Mesodermal cell (in vitro differentiated cells): Measurements from ENCODE around the gene ENTREP1.

Source experiments
- H3K27ac ChIP-seq: 2 replicates; pipeline ENCODE4 v1.7.0; 2013; ENCODE audit warnings: mild to moderate bottlenecking, low read depth, low read length, moderate library complexity; ENCODE audit not compliant: severe bottlenecking
- H3K36me3 ChIP-seq: 2 replicates; pipeline ENCODE4 v1.7.1; 2013; ENCODE audit warnings: mild to moderate bottlenecking, low read length, moderate library complexity; ENCODE audit not compliant: control insufficient read depth, insufficient read depth
- H3K4me1 ChIP-seq: one replicate; pipeline ENCODE4 v1.7.1; 2013; ENCODE audit warnings: mild to moderate bottlenecking, low read length; ENCODE audit not compliant: insufficient read depth, control insufficient read depth, poor library complexity, severe bottlenecking
- H3K4me3 ChIP-seq: 2 replicates; pipeline ENCODE4 v1.7.0; 2013; ENCODE audit warnings: low read length, control low read depth, mild to moderate bottlenecking; ENCODE audit not compliant: insufficient read depth, poor library complexity, severe bottlenecking; ENCODE audit errors: extremely low read depth
- H3K9me3 ChIP-seq: 2 replicates; pipeline ENCODE4 v1.7.1; 2013; ENCODE audit warnings: mild to moderate bottlenecking, low read length, moderate library complexity; ENCODE audit not compliant: control insufficient read depth
- WGBS, 2 experiments: methylation state at CpG; one replicate each; pipeline ENCODE4 v1.1.5; 2013; ENCODE audit warnings: missing lambda C conversion rate in 2 of 2; ENCODE audit not compliant: insufficient coverage in 2 of 2; 5-methylcytosine and 5-hydroxymethylcytosine counted together

Gene ENTREP1

DNA sequence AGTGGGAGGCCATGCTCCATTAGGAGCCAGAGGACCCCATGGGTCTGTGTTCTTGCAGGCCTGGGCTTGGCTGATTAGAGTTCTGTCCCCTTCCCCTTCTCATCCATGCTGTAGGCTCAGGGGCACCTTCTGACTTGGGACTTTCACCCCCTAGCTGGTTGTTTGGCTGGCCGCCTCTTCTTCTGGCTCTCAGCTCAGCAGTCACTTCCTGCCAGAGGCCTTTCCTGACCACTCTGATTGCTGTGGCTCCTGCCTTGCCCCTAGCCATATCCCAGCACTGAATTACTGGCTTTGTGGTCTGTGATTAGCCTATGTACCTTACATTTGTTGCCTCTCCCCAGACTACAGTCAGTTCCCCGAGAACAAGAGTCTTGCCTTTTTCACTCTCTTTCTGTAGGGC, 14.6 kb downstream of the ENTREP1 start:
- WGBS, 2 experiments: 67 to 82% methylated on average over 1 of the region's 2 CpGs
- Histone ChIP-seq H3K36me3 (no peaks in the 10 kb centered on the region), H3K4me3 (no peak overlapping the region), H3K4me1 (peaks cover 6% of the 10 kb centered on the region), H3K9me3 (no peaks in the 10 kb centered on the region), H3K27ac (no peak overlapping the region)

DNA sequence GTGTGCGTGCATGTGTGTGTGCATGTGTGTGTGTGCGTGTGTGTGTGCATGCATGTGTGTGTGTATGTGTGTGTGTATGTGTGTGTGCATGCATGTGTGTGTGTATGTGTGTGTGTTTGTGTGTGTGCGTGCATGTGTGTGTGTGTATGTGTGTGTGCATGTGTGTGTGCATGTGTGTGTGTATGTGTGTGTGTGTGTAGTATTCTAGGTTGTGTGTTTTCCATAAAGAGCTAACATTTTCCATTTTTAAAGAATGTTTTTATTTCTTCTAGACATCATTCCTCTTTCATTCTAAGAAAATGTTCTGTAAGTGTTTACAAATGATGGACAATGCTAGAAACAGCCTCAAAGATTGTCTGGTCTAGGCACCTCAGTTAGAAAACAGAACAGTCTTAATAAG, 15.6 kb downstream of the ENTREP1 start:
- Histone ChIP-seq H3K4me3 (no peak overlapping the region), H3K4me1 (peaks cover 6% of the 10 kb centered on the region), H3K36me3 (no peaks in the 10 kb centered on the region), H3K27ac (no peak overlapping the region), H3K9me3 (no peaks in the 10 kb centered on the region)
- 33% methylated on average over 1 of the region's 3 CpGs; no CpG with 5 or more reads in 1 of the 2 experiments for WGBS, 2 experiments

DNA sequence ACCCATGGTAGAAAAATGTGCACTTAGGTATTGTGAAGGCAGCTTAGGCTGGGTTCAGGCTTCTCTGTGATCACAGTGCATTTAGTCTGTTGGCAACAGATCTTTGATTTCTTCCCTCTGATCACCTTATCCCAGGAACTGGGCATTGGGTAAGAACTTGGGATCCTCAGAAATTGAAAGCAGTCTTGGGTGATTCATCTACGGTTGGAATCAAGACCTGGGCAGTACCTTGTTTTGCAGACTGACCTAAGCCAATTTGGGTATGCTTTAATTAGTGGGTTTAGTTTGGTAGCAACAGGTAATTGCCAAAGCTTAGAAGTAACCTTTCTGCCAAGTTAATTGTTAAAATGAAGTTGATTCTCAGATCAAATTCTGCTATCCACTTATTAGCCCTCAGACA, 17.8 kb downstream of the ENTREP1 start:
- Histone ChIP-seq H3K4me1 (peaks cover 6% of the 10 kb centered on the region), H3K36me3 (no peaks in the 10 kb centered on the region), H3K27ac (no peak overlapping the region), H3K9me3 (no peaks in the 10 kb centered on the region), H3K4me3 (no peak overlapping the region)
- WGBS, 2 experiments: 91 to 100% methylated on average over 1 of the region's 1 CpG

DNA sequence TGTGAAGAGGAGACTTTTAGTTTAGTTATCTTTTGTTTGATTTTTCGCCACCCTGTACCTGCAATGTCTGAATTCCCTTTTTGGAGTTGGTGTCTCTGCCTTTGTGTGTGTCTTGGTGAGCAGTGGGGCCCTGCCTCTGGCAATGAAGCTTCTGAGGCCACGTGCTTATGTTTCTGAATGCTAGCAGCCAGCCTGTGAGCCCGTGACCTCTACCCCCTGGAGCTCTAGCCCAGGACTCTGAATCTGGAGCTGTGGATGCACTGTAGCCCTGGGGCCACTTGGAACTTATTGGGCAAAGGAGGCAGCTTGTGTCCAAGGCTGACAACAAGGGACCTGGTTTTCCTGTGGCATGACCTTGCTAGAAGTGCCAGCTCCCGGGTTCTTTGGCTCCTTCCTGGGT, 19.4 kb downstream of the ENTREP1 start:
- Histone ChIP-seq H3K4me1 (peaks cover 5% of the 10 kb centered on the region), H3K4me3 (no peak overlapping the region), H3K27ac (no peak overlapping the region), H3K36me3 (no peaks in the 10 kb centered on the region), H3K9me3 (no peaks in the 10 kb centered on the region)
- WGBS, 2 experiments: 75 to 88% methylated on average over 3 of the region's 4 CpGs

DNA sequence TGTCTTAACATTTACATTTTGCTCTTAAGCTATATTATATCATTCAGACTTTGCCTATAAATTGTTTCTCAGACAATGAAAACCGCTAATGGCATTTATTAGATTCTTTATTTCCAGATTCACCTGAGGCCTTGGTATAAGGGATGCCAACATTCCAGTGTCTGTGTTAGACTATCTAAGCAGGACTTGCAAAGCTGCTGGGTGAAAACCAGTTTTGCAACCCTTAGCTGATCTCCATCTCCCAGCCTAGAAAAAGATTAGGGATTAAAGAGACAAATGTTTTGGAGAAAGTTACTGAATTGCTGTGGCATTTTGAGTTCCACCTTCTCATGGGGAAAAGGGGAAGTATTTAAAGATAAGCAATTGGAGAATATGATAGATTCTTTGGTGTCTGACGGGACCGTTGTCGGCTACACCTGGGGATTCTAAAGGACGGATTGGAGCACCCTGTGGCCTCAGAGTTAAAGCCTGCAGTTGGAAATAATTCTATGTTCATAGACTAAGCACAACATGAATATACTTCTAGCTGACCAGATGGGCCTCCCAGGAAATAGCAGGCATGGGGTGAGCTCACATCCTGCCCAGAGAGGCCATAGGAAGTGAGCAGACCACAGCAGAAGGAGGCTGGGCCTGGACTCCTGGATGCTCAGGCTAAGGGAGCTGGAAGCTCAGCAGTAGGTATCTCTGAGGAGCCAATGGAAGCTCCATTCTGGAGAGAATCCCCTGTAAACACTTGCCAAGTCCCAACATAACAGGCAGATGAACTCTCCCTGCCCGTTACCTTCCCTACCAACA, 21.8 kb downstream of the ENTREP1 start:
- 100% methylated on average over 1 to 3 of the region's 6 CpGs for WGBS, 2 experiments
- Histone ChIP-seq H3K4me1 (no peaks in the 10 kb centered on the region), H3K4me3 (no peak overlapping the region), H3K27ac (no peak overlapping the region), H3K36me3 (no peaks in the 10 kb centered on the region), H3K9me3 (no peaks in the 10 kb centered on the region)

DNA sequence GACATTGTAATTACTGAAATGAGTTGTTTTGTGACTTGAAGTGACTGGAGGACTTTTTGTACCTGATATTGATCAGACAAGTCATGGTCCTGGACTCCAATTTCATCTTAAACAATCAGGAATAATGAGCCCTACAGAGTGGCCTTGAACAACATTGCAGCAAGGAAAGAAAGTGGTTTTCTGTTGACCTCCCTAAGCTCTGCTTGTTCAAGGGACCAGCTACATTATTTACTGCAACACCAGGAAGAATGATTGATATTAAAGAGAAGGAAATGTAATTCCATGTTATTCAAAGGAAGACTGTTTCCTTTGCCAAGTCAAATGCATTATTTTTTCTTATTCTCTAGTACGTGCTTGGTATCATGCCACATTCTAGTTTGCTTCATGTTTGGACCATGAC, 22.6 kb downstream of the ENTREP1 start:
- no peaks in the 10 kb centered on the region for H3K4me1 ChIP-seq
- H3K27ac ChIP-seq: no peak overlapping the region
- H3K36me3 ChIP-seq: no peaks in the 10 kb centered on the region
- H3K4me3 ChIP-seq: no peak overlapping the region
- H3K9me3 ChIP-seq: no peaks in the 10 kb centered on the region
- no CpG with 5 or more reads among the region's 1 CpG for WGBS, 2 experiments

DNA sequence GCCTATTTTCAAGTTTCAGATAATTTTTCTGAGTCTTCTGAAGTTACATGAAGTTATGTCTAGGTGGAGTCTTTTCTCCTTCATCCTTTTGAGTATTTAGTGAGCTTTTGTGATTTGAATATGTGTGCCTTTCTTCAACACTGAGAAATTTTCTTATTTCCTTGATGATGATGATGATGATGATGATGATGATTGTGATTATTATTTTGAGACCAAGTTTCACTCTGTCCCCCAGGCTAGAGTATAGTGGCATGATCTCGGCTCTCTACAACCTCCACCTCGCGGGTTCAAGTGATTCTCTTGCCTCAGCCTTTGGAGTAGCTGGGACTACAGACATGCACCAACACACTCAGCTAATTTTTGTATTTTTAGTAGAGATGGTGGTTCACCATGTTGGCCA, 26.2 kb downstream of the ENTREP1 start:
- Histone ChIP-seq H3K36me3 (no peaks in the 10 kb centered on the region), H3K27ac (no peak overlapping the region), H3K4me1 (no peaks in the 10 kb centered on the region), H3K4me3 (no peak overlapping the region), H3K9me3 (no peaks in the 10 kb centered on the region)
- no CpG with 5 or more reads among the region's 3 CpGs for WGBS, 2 experiments

DNA sequence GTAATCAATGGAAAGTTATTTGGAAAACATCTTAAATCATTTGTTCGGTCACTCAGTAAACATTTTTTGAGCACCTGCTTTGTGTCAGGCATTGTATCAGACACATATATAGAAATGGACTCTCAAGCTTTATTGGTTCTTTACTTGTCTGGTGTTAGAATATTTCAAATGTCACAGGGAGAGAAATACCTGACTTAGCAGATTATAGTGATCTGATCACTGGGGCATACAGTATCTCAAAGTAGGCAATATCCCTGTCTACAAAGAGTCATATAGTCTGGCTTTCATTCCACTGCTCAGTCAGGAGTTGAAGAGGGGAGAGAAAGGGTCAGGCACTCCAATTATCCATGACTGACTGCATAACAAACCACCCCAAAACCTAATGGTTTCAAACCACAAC, 30.2 kb downstream of the ENTREP1 start:
- Histone ChIP-seq H3K36me3 (no peaks in the 10 kb centered on the region), H3K4me3 (no peak overlapping the region), H3K4me1 (no peaks in the 10 kb centered on the region), H3K9me3 (no peaks in the 10 kb centered on the region), H3K27ac (no peak overlapping the region)
- no CpG with 5 or more reads among the region's 1 CpG for WGBS, 2 experiments

DNA sequence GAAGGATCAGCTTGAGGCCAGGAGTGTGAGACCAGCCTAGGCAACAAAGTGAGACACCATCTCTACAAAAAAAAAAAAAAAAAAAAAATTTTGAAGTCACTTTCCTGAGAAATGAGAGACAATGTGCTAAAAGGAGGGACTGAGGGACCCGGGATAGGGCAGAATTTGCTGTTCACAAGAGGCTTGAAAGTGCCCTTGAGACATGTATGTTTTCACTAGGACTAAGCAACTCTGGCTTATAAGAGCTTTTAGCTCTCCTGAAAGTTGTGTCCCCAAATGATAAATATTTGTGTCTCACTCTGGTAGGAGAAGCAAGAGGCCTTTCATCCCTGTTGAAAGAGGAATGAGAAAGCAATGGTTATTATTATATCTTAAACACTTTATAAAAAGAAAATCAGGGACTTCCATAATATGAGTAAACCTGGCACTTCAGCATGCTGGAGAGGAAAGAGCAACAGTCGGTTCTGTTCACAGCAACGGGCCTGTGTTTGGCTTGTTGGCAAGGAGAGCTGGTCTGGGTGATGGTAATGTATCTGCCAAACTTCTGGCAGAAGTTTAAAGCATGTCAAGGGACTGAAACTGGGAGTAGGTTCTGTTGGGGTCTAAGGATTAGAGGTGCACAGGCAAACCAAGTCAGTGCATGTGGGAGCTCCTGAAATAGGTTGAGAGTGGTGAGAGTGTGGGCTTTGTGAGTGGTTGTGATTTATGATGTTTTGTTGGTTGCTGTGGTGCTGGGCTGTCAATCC, 32.2 kb downstream of the ENTREP1 start:
- no peaks in the 10 kb centered on the region for H3K9me3 ChIP-seq
- no peaks in the 10 kb centered on the region for H3K36me3 ChIP-seq
- WGBS, 2 experiments: 91 to 93% methylated on average over 2 to 3 of the region's 3 CpGs
- no peaks in the 10 kb centered on the region for H3K4me1 ChIP-seq
- H3K27ac ChIP-seq: no peak overlapping the region
- no peak overlapping the region for H3K4me3 ChIP-seq

DNA sequence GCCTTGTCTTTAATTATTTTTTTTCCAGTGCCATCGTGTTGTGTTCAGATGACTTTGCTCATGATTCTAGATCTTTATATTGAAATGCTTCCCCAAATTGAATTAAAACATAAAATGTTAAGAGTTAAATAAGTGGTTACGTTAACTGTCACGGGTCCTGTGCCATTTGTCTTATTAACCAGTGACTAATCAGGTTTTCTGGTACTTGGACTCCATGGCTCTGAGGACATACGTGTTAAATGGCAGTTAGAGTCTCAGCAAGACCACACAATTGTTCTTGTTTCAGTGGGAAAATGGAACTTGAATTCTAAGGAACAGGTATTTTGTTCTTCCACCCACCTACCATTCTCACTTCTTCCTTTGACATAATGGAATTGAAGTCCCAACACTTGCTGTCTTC, 32.8 kb downstream of the ENTREP1 start:
- 72 to 94% methylated on average over 2 to 3 of the region's 4 CpGs for WGBS, 2 experiments
- no peaks in the 10 kb centered on the region for H3K36me3 ChIP-seq
- H3K4me1 ChIP-seq: no peaks in the 10 kb centered on the region
- H3K27ac ChIP-seq: no peak overlapping the region
- no peak overlapping the region for H3K4me3 ChIP-seq
- H3K9me3 ChIP-seq: no peaks in the 10 kb centered on the region

DNA sequence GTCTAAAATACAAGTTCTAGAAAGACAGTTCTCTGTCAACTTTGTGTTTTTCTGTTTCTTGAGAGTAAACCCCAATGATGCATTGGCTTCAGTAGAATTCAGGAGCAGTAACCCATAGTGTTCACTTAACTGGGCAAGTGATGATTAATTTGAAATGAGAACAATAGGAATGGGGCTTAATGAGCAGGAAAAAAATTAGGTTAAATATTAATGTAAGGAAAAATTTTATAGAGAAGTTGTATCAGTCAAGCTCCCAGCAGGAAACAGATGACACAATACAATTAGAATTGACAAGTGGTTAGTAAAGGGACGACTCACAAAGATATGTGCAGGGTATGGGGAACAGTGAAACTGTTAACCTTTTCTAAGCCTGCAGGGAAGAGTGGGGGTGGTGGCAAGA, 38.2 kb downstream of the ENTREP1 start:
- Histone ChIP-seq H3K9me3 (no peaks in the 10 kb centered on the region), H3K27ac (no peak overlapping the region), H3K36me3 (no peaks in the 10 kb centered on the region), H3K4me1 (no peaks in the 10 kb centered on the region), H3K4me3 (no peak overlapping the region)
- 14% methylated on average over 1 of the region's 1 CpG; no CpG with 5 or more reads in 1 of the 2 experiments for WGBS, 2 experiments
